Measurements from ENCODE around the gene ISCU. TPM values are rescaled to one million over a fixed set of nuclear protein-coding genes. Genes with fewer than 3 reads are reported as not detected.

Gene ISCU
- total and polyA plus RNA-seq, 4 donors, result 86.2 to 132 (median 94.3) TPM

DNA sequence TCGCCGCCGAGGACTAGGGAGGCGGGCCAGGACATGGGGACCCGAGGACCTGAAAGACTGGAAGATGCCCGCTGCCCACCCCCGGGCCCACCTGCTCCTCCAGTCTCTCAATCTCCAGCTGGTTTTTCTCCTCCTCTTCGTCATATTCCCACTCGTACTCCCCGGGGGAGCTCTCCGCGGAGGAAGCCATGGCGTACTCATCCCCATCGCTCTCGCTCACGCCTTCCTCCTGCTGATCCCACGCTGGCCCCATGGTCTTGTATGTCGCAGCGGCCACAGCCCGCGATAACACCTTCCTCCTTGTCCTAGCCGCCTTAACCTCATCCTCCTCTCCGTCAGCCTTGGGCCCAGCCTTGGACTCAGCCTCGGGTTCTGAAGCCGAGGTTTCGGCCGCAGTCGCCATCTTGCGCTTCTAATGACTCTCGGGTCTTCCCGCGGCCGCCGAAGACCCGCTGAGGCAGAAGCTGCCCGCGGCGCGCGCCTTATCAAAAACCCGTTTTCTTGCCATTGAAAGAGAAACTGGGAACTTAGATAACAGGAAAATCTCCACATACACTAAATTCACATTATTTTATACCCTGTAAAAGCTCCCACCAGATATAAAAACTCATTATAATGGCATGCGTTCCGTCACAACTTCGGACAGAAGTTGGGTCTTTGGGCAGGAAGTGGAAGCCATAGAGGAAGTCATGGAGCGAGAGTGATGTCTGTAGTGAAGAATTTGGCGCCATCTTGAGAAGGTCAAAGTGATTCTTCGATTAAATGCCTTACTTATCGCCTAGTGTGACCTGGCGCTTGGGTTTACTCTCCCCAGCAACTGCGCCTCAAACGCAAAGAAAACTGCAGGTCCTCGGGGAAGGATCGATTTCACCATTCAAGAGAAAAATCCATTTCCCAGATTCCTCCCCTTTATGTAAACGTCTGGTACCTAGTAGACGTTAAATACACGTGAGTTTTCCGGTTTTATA, 1.4 kb upstream of the ISCU start, which contains the start of gene SART3:
Gene SART3 (minus strand): TSS at position 422 of the 968 bp plus-strand sequence. CDS start 19 bp downstream, at position 403.
- Histone ChIP-seq H3K9me3 (ENCODE audit: control insufficient read depth in 4 of 4, insufficient read depth in 3 of 4, low read length in 3 of 4) (no peaks in the 10 kb centered on the region), H3K27ac (ENCODE audit: low read depth in 1 of 2, low read length in 1 of 2) (peak within 1 kb of the TSS; percentile 82 to 93), H3K4me3 (peak within 1 kb of the TSS; percentile 91), H3K36me3 (ENCODE audit: control insufficient read depth in 4 of 4, insufficient read depth in 4 of 4, low read length in 4 of 4) (peaks cover 0 to 26% (median 16%) of the 10 kb centered on the region in 4 donors), H3K4me1 (ENCODE audit: control insufficient read depth in 5 of 5, insufficient read depth in 5 of 5, low read length in 5 of 5) (peaks cover 0 to 26% (median 13%) of the 10 kb centered on the region in 5 donors), H3K9ac (ENCODE audit: insufficient read depth in 1 of 2, low read length in 2 of 2) (peak within 1 kb of the TSS; percentile 81 to 90), H3K27me3 (ENCODE audit: control insufficient read depth in 3 of 3, insufficient read depth in 3 of 3, low read length in 2 of 3) (no peaks in the 10 kb centered on the region)
- TF ChIP-seq, protein P1, sequence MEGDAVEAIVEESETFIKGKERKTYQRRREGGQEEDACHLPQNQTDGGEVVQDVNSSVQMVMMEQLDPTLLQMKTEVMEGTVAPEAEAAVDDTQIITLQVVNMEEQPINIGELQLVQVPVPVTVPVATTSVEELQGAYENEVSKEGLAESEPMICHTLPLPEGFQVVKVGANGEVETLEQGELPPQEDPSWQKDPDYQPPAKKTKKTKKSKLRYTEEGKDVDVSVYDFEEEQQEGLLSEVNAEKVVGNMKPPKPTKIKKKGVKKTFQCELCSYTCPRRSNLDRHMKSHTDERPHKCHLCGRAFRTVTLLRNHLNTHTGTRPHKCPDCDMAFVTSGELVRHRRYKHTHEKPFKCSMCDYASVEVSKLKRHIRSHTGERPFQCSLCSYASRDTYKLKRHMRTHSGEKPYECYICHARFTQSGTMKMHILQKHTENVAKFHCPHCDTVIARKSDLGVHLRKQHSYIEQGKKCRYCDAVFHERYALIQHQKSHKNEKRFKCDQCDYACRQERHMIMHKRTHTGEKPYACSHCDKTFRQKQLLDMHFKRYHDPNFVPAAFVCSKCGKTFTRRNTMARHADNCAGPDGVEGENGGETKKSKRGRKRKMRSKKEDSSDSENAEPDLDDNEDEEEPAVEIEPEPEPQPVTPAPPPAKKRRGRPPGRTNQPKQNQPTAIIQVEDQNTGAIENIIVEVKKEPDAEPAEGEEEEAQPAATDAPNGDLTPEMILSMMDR (IDR thresholded peaks at IDR 0.05; ENCODE audit: control extremely low read depth, extremely low read depth), result no peak
- peak; percentile 74 for ATAC-seq (ENCODE audit: insufficient read depth, low FRiP score)
- DNase-seq, result peak; percentile 87 to 97 (median 94)
- 0% methylated on average over 57 of the region's 57 CpGs for WGBS, 2 donors

- peak overlapping the region; percentile 81 to 90 for H3K9ac ChIP-seq (ENCODE audit: insufficient read depth in 1 of 2, low read length in 2 of 2)
- TF ChIP-seq, protein P1 (IDR thresholded peaks at IDR 0.05; ENCODE audit: control extremely low read depth, extremely low read depth), result no peak
- ATAC-seq (ENCODE audit: insufficient read depth, low FRiP score) (no peak), DNase-seq (no peak)
- H3K4me3 ChIP-seq, result peak overlapping the region; percentile 47
- H3K27me3 ChIP-seq (ENCODE audit: control insufficient read depth in 3 of 3, insufficient read depth in 3 of 3, low read length in 2 of 3), result no peaks in the 10 kb centered on the region
- H3K36me3 ChIP-seq (ENCODE audit: control insufficient read depth in 4 of 4, insufficient read depth in 4 of 4, low read length in 4 of 4), result peaks cover 4 to 33% (median 22%) of the 10 kb centered on the region in 4 donors
- peaks cover 0 to 26% (median 14%) of the 10 kb centered on the region in 5 donors for H3K4me1 ChIP-seq (ENCODE audit: control insufficient read depth in 5 of 5, insufficient read depth in 5 of 5, low read length in 5 of 5)
- no peaks in the 10 kb centered on the region for H3K9me3 ChIP-seq (ENCODE audit: control insufficient read depth in 4 of 4, insufficient read depth in 3 of 4, low read length in 3 of 4)
- WGBS, 2 donors, result 0 to 1% methylated on average over 20 of the region's 20 CpGs
- H3K27ac ChIP-seq (ENCODE audit: low read depth in 1 of 2, low read length in 1 of 2), result peak overlapping the region; percentile 45 to 90
Observed at GRCh38 chr12:108561852-108562347, 496 bp upstream of the ISCU start.

DNA sequence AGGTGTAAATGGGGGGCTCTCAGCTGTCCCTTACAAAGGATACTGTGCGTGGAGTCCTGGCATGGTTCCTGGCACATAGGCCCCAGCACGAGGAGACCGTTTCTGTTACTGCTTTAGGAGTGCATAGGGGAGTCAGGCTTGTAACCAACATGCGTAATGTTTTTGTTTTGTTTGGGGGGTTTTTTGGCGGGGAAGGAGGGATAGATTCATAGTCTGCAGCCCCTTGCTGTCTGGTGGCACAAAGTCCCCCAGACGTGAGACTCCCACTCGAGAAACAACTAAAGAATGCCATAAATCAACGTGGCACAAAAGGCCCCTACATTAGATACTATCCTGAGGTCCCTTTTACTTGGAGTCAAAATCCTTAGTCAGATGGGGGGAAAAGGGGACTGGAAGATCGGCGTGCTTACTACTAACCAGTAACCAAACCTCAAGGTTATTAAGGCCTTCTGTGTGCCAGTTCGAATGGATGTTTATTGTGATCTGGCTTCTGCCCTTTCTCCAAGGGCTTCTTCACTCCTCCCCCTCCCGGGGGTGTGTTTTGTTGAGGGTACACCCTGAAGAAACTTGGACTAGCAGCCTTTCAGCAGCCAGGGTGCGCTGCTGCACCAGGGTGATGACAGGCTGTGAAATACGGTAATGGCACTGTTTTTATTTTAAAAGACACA, 874 bp downstream of the ISCU start:
- 1 to 2% methylated on average over 14 of the region's 14 CpGs for WGBS, 2 donors
- H3K9me3 ChIP-seq (ENCODE audit: control insufficient read depth in 4 of 4, insufficient read depth in 3 of 4, low read length in 3 of 4), result no peaks in the 10 kb centered on the region
- ATAC-seq (ENCODE audit: insufficient read depth, low FRiP score) (no peak), DNase-seq (peak; percentile 86 to 91 (median 90))
- peaks cover 0 to 26% (median 9%) of the 10 kb centered on the region in 5 donors for H3K4me1 ChIP-seq (ENCODE audit: control insufficient read depth in 5 of 5, insufficient read depth in 5 of 5, low read length in 5 of 5)
- peak overlapping the region; percentile 90 to 98 for H3K27ac ChIP-seq (ENCODE audit: low read depth in 1 of 2, low read length in 1 of 2)
- TF ChIP-seq, protein P1 (IDR thresholded peaks at IDR 0.05; ENCODE audit: control extremely low read depth, extremely low read depth), result peak; percentile 90
- no peaks in the 10 kb centered on the region for H3K27me3 ChIP-seq (ENCODE audit: control insufficient read depth in 3 of 3, insufficient read depth in 3 of 3, low read length in 2 of 3)
- peak overlapping the region; percentile 96 for H3K4me3 ChIP-seq
- peak overlapping the region; percentile 44 to 85 for H3K9ac ChIP-seq (ENCODE audit: insufficient read depth in 1 of 2, low read length in 2 of 2)
- peaks cover 17 to 39% (median 31%) of the 10 kb centered on the region in 4 donors for H3K36me3 ChIP-seq (ENCODE audit: control insufficient read depth in 4 of 4, insufficient read depth in 4 of 4, low read length in 4 of 4)

All from lung (tissue), 12 donors.